ENCODE measurements around the gene ATP5PO.

Gene ATP5PO, protein sequence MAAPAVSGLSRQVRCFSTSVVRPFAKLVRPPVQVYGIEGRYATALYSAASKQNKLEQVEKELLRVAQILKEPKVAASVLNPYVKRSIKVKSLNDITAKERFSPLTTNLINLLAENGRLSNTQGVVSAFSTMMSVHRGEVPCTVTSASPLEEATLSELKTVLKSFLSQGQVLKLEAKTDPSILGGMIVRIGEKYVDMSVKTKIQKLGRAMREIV

DNA sequence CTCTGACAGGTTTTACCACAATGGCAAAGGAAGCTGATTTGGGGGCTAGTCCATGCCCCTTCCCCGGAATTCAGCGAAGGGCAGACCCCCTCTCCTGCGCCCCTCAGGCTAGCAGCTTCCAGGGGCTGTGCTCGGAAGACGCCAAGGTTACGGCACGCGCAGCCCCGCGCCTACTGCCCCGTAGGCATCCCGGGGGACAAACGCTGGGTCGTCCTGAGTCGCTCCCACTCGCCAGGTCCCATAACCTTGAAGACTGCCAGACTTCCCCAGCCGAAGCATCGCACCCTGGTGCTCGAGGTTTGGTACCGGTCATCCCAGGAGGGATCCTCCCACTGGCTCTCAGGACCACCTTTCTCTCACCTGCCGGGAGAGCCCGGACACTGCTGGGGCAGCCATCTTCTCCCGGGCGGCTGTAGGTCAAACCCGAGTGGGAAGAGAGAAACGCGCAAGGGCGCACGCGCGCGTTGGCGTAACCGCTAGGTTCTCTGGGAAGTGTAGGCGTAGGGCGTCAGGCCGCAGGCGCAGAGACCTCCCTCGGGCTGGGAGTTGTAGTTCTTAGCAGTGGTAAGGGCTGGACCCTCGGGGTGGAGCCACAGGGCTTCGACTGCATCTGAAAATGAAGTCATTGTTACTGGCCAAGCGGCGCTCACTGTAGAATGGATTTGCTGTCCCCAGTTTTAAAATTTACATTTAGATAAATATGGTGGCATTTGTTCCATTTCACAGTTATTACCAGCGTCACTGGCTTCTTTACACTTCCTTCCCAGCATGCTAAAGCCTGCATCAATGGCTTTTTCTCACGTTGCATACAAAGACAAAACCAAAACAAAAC is at the start of gene ATP5PO:
Gene ATP5PO, minus strand, starts transcription at position 437 of the 832 bp plus-strand sequence. Its CDS starts 41 bp downstream, at position 396.
- TF ChIP-seq, protein P1, sequence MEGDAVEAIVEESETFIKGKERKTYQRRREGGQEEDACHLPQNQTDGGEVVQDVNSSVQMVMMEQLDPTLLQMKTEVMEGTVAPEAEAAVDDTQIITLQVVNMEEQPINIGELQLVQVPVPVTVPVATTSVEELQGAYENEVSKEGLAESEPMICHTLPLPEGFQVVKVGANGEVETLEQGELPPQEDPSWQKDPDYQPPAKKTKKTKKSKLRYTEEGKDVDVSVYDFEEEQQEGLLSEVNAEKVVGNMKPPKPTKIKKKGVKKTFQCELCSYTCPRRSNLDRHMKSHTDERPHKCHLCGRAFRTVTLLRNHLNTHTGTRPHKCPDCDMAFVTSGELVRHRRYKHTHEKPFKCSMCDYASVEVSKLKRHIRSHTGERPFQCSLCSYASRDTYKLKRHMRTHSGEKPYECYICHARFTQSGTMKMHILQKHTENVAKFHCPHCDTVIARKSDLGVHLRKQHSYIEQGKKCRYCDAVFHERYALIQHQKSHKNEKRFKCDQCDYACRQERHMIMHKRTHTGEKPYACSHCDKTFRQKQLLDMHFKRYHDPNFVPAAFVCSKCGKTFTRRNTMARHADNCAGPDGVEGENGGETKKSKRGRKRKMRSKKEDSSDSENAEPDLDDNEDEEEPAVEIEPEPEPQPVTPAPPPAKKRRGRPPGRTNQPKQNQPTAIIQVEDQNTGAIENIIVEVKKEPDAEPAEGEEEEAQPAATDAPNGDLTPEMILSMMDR (conservative IDR thresholded peaks at IDR 0.05; ENCODE audit: low read depth, low read length): no peak
- peak; percentile 99 for DNase-seq (ENCODE audit: low read depth)
- peak within 1 kb of the TSS; percentile 80 for H3K4me3 ChIP-seq (ENCODE audit: low read depth, low read length)

DNA sequence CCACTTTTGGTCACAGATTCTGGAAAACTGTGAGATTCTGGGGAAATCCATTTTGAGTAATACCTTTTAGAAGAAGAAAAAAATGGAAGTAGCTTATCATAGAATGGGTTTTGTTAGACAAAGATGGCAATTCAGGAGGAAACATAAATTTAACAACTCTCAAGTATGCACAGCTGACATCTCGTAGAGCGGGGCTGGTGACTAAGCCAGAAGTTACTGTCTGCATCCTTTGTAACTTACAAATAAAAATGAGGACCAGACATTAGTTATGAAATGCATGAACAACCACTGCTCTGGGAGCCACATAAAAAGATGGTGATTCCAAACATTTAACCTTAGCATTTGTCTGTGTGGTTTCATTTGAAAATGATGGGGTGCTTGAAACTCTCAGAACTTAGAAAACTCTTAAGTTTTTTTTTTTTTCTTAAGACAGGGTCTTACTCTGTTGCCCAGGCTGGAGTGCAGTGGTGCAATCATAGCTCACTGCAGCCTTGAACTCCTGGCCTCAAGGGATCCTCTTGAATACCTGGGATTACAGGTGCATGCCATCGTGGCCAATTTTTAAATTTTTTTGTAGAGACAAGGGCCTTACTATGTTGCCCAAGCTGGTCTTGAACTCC is 49.2 kb upstream of the ATP5PO start:
- DNase-seq (ENCODE audit: low read depth): no peak
- TF ChIP-seq, protein P1 (conservative IDR thresholded peaks at IDR 0.05; ENCODE audit: low read depth, low read length): no peak
- no peak overlapping the region for H3K4me3 ChIP-seq (ENCODE audit: low read depth, low read length)

DNA sequence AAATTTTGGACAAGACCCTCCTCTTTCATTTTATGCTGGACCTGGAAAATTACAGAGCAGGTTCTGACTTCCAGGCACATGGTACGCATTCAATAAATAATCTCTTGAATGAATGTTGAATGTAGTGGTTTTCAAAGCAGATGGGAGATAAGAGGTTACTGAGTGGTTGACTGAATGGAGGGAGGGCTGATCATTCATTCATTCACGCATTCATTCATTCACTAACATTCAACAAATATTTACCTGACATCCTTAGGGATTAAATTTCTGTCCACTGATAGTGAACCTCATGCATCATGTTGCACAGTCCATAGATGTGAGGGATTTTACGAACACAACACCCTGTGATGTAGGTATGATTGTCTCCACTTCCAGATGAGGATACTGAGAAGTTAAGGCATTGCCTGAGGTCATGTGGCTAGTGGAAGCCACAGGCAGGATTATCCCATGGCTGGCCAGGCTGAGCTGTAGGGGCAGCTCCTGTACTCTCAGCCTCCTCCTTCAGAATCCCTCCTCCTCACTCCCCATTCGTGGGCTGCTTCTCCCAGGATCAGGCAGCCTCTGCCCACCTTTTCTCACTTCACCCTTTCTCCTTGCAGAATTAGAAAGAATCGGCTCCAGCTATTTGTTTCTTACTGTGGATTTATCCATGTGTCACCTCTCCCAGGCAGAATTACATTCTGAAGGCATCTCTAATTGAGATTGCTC is 48.4 kb upstream of the ATP5PO start:
- DNase-seq (ENCODE audit: low read depth): no peak
- TF ChIP-seq, protein P1 (conservative IDR thresholded peaks at IDR 0.05; ENCODE audit: low read depth, low read length): no peak
- no peak overlapping the region for H3K4me3 ChIP-seq (ENCODE audit: low read depth, low read length)

DNA sequence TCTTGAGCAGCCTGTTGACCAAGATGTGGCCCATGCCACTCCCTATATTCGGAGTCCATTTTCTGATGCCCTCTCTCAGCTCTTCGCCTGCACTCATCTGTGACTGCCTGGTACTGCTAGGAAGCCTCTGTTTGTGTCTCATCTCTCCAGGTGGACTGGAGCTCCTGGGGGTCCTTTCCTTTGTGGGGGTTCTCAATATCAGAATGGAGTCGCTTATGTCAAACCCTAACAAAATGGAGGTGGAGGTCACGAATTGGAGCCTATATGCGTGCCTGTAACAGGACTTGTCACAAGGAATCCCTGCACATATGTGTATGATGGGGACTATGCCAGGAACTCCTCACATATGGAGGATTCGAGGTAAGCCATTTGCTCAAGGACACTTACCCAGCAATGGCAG is 46.7 kb upstream of the ATP5PO start:
- TF ChIP-seq, protein P1 (conservative IDR thresholded peaks at IDR 0.05; ENCODE audit: low read depth, low read length): no peak
- DNase-seq (ENCODE audit: low read depth): no peak
- H3K4me3 ChIP-seq (ENCODE audit: low read depth, low read length): no peak overlapping the region

DNA sequence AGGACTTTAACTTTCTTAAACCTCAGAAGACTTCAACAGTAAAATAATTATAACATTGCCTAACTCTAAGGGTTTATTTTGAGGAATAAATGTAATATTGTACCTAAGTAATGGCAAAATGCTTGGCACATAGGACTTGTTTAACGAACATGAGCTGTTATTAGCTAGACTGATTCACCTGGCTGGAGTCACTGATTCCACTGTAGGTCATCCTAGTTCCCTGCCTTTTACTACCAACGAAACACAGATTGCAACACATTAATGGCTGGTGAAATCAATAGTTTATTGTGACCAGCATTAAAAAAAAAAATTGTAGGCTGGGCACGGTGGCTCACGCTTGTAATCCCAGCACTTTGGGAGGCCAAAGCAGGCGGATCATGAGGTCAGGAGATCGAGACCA is 45.5 kb upstream of the ATP5PO start:
- no peak overlapping the region for H3K4me3 ChIP-seq (ENCODE audit: low read depth, low read length)
- DNase-seq (ENCODE audit: low read depth): no peak
- TF ChIP-seq, protein P1 (conservative IDR thresholded peaks at IDR 0.05; ENCODE audit: low read depth, low read length): no peak

DNA sequence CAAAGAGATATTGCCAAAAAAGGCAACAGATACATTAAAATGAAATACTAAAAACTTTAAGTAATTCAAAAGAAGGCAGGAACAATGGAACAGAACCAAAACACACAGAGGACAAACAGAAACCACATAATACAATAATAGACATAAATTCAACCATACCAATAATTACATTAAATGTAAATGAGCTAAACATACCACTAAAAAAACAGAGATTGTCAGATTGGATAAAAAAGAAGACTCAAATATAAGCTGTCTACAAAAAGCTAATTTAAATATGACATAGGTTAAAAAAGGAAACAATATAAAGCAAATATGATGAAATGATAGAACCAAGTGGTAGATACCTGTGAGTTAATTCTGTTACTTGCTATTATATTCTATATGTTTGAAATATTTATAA is 44.1 kb upstream of the ATP5PO start:
- TF ChIP-seq, protein P1 (conservative IDR thresholded peaks at IDR 0.05; ENCODE audit: low read depth, low read length): no peak
- DNase-seq (ENCODE audit: low read depth): no peak
- no peak overlapping the region for H3K4me3 ChIP-seq (ENCODE audit: low read depth, low read length)

Data from choroid plexus epithelial cell (primary cell).